DND-41 (cell line): ENCODE results near the gene SNX1.

Source experiments
- CTCF ChIP-seq: IDR thresholded peaks from 2 replicates; pipeline ENCODE4 v1.5.1; 2012; ENCODE audit warnings: borderline replicate concordance, low read length, moderate library complexity, mild to moderate bottlenecking; ENCODE audit not compliant: poor library complexity, severe bottlenecking; ENCODE audit errors: extremely low read depth
- EZH2 ChIP-seq: IDR thresholded peaks from 3 replicates; pipeline ENCODE4 v1.6.1; 2012; ENCODE audit warnings: borderline replicate concordance, low read depth, mild to moderate bottlenecking, moderate library complexity, low read length, inconsistent platforms; ENCODE audit not compliant: severe bottlenecking

GRCh38 chr15:64117759-64118487 lies 22.1 kb downstream of the SNX1 start:
- TF ChIP-seq CTCF (no peak), EZH2 (no peak)
